Measurements from ENCODE around the gene TMEM87A.

DNA sequence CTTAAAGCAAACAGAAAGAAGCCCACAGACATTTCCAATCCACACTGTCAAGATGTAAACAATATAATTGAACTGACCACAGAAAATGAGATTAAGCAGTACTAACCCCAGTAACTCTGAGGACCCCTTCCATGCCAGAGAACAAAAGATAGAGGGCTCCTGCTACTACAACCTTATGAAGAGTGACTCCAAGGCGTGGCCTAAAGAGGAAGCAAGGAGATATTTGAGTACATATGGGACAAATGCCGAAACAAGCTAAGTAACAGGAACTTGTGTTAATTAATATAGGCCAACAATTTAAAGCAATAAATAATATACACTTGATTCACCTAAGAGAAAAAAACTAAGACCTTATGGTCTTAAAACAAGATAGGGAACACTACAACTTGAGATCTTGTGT, 40.1 kb downstream of the TMEM87A start:
- TF ChIP-seq POLR2AphosphoS5 (IDR thresholded peaks at IDR 0.05) (no peak), CTCF (IDR thresholded peaks at IDR 0.05) (no peak)
